ENCODE results near the gene MSI2. TPM values are rescaled to one million over a fixed set of nuclear protein-coding genes. Genes with fewer than 3 reads are reported as not detected.
A peak's percentile ranks its signal among the peaks of the same experiment; 100 is the strongest.

The MSI2 gene
- total RNA-seq, 1 donor from 2014 or later: 67.9 TPM

- Histone ChIP-seq H2AFZ (ENCODE audit: low read depth, low read length) (no peak overlapping the region), H3K9me3 (ENCODE audit: insufficient read depth, low read depth, low read length) (no peaks in the 10 kb centered on the region), H3K4me2 (ENCODE audit: low read length) (no peak overlapping the region), H3K27me3 (ENCODE audit: insufficient read depth, low read length) (no peaks in the 10 kb centered on the region), H3K36me3 (ENCODE audit: insufficient read depth, low read length) (no peaks in the 10 kb centered on the region), H3K4me3 (ENCODE audit: insufficient read depth, low read depth, low read length) (no peak overlapping the region), H3K27ac (ENCODE audit: low read depth, low read length) (no peak overlapping the region), H4K20me1 (ENCODE audit: insufficient read depth, low read length) (peaks cover 25% of the 10 kb centered on the region), H3K79me2 (ENCODE audit: insufficient read depth, low read length) (peaks cover 31% of the 10 kb centered on the region), H3K9ac (ENCODE audit: low read length) (no peak overlapping the region), H3K4me1 (ENCODE audit: insufficient read depth, low read length) (peaks cover 45% of the 10 kb centered on the region)
- DNase-seq (ENCODE audit: low read depth): no peak
- TF ChIP-seq EZH2 (IDR thresholded peaks at IDR 0.05; ENCODE audit: insufficient read depth, low read length) (no peak), CTCF (IDR thresholded peaks at IDR 0.05; ENCODE audit: insufficient read depth, low read depth, low read length) (no peak)
- Mint-ChIP-seq H3K27me3 (ENCODE audit: low read depth, unreplicated experiment) (no peaks in the 10 kb centered on the region), H3K36me3 (ENCODE audit: low read depth, unreplicated experiment) (peaks cover 11% of the 10 kb centered on the region), H3K4me1 (ENCODE audit: low read depth, unreplicated experiment) (peaks cover 37% of the 10 kb centered on the region), H3K4me3 (ENCODE audit: unreplicated experiment) (no peak overlapping the region), H3K9me3 (ENCODE audit: unreplicated experiment) (no peaks in the 10 kb centered on the region), H3K27ac (ENCODE audit: unreplicated experiment) (no peak overlapping the region)
- FAIRE-seq: no peak
These were observed 35.8 kb downstream of the MSI2 start for GRCh38 chr17:57292091-57292490.

GRCh38 chr17:57293077-57293476 lies 36.8 kb downstream of the MSI2 start:
- peak overlapping the region; percentile 58 for H3K27ac Mint-ChIP-seq (ENCODE audit: unreplicated experiment)
- FAIRE-seq: no peak

More at GRCh38 chr17:57293077-57293476, 36.8 kb downstream of the MSI2 start:
- peak overlapping the region; percentile 20 for H3K4me3 Mint-ChIP-seq (ENCODE audit: unreplicated experiment)
- TF ChIP-seq CTCF (IDR thresholded peaks at IDR 0.05; ENCODE audit: insufficient read depth, low read depth, low read length) (no peak), EZH2 (IDR thresholded peaks at IDR 0.05; ENCODE audit: insufficient read depth, low read length) (no peak)
- Histone ChIP-seq H3K27me3 (ENCODE audit: insufficient read depth, low read length) (no peaks in the 10 kb centered on the region), H3K9ac (ENCODE audit: low read length) (no peak overlapping the region), H3K36me3 (ENCODE audit: insufficient read depth, low read length) (peaks cover 4% of the 10 kb centered on the region), H3K9me3 (ENCODE audit: insufficient read depth, low read depth, low read length) (no peaks in the 10 kb centered on the region), H3K79me2 (ENCODE audit: insufficient read depth, low read length) (peaks cover 25% of the 10 kb centered on the region), H3K4me2 (ENCODE audit: low read length) (peak overlapping the region; percentile 40), H3K4me3 (ENCODE audit: insufficient read depth, low read depth, low read length) (no peak overlapping the region), H3K27ac (ENCODE audit: low read depth, low read length) (peak overlapping the region; percentile 30), H4K20me1 (ENCODE audit: insufficient read depth, low read length) (peaks cover 16% of the 10 kb centered on the region), H2AFZ (ENCODE audit: low read depth, low read length) (no peak overlapping the region), H3K4me1 (ENCODE audit: insufficient read depth, low read length) (peaks cover 40% of the 10 kb centered on the region)
- H3K9me3 Mint-ChIP-seq (ENCODE audit: unreplicated experiment): peaks cover 6% of the 10 kb centered on the region
- peaks cover 31% of the 10 kb centered on the region for H3K4me1 Mint-ChIP-seq (ENCODE audit: low read depth, unreplicated experiment)
- no peaks in the 10 kb centered on the region for H3K27me3 Mint-ChIP-seq (ENCODE audit: low read depth, unreplicated experiment)
- H3K36me3 Mint-ChIP-seq (ENCODE audit: low read depth, unreplicated experiment): peaks cover 15% of the 10 kb centered on the region
- peak; percentile 80 for DNase-seq (ENCODE audit: low read depth)
